ENCODE data around the gene KASH5. TPM values are rescaled to one million over a fixed set of nuclear protein-coding genes. Genes with fewer than 3 reads are reported as not detected.

Gene KASH5
- total and polyA plus RNA-seq, 2 experiments from 2014 or later: 0.44 TPM; not detected in 1

DNA sequence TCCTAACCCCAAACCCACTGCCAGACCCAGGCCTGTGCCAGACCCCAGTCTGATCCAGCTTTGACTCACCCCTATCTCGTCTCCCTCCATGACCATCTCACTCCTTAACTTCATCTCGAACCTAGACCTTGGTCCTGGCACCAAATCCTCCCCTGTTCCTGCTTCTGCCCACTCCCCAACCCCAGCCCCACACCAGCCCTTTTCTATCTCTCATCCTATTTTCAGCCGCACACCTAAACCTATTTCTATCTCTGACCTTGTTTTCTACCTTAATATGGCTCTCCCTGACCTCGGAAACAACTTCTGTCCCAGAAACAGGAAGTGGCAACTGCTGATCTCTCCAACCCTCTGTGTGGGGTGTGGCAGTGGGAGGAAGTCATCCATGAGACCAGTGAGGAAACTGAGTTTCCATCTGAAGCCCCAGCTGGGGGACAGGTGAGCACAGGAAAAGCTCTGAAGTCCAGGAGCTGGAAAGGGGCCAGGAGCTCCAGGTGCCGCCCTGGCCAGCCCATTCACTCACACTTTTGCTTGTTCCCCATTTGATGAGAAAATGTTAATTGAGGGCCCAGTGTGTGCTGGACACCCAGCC lies 21.5 kb downstream of the KASH5 start:
- TF ChIP-seq, protein P1, sequence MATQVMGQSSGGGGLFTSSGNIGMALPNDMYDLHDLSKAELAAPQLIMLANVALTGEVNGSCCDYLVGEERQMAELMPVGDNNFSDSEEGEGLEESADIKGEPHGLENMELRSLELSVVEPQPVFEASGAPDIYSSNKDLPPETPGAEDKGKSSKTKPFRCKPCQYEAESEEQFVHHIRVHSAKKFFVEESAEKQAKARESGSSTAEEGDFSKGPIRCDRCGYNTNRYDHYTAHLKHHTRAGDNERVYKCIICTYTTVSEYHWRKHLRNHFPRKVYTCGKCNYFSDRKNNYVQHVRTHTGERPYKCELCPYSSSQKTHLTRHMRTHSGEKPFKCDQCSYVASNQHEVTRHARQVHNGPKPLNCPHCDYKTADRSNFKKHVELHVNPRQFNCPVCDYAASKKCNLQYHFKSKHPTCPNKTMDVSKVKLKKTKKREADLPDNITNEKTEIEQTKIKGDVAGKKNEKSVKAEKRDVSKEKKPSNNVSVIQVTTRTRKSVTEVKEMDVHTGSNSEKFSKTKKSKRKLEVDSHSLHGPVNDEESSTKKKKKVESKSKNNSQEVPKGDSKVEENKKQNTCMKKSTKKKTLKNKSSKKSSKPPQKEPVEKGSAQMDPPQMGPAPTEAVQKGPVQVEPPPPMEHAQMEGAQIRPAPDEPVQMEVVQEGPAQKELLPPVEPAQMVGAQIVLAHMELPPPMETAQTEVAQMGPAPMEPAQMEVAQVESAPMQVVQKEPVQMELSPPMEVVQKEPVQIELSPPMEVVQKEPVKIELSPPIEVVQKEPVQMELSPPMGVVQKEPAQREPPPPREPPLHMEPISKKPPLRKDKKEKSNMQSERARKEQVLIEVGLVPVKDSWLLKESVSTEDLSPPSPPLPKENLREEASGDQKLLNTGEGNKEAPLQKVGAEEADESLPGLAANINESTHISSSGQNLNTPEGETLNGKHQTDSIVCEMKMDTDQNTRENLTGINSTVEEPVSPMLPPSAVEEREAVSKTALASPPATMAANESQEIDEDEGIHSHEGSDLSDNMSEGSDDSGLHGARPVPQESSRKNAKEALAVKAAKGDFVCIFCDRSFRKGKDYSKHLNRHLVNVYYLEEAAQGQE (IDR thresholded peaks at IDR 0.05; ENCODE audit: unreplicated experiment): no peak
- TF ChIP-seq POLR2AphosphoS5 (IDR thresholded peaks at IDR 0.05; ENCODE audit: low read depth) (no peak), STAT1 (IDR thresholded peaks at IDR 0.05; ENCODE audit: unreplicated experiment) (no peak)
- DNase-seq (ENCODE audit: low spot score) (no peak), ATAC-seq (no peak)
- Mint-ChIP-seq H3K4me1 (peaks cover 7% of the 10 kb centered on the region), H3K27ac (no peak overlapping the region), H3K4me3 (no peak overlapping the region), H3K36me3 (ENCODE audit: low read depth) (no peaks in the 10 kb centered on the region), H3K27me3 (ENCODE audit: insufficient read depth, low read depth, poor library complexity) (peaks cover 13% of the 10 kb centered on the region), H3K9me3 (no peaks in the 10 kb centered on the region; the same call in 2 of the 3 replicates)
- Histone ChIP-seq H3K27ac (ENCODE audit: low read depth) (no peak overlapping the region), H3K4me2 (no peak overlapping the region), H4K20me1 (replicated peaks; ENCODE audit: insufficient read depth) (no peaks in the 10 kb centered on the region), H3F3A (replicated peaks; ENCODE audit: low read depth) (no peaks in the 10 kb centered on the region), H3K27me3 (ENCODE audit: insufficient read depth) (no peaks in the 10 kb centered on the region), H3K36me3 (ENCODE audit: insufficient read depth) (no peaks in the 10 kb centered on the region), H2AFZ (no peak overlapping the region), H3K9me2 (ENCODE audit: insufficient read depth) (no peaks in the 10 kb centered on the region), H3K4me3 (no peak overlapping the region), H3K79me2 (replicated peaks; ENCODE audit: insufficient read depth) (no peaks in the 10 kb centered on the region), H3K4me1 (ENCODE audit: insufficient read depth) (peaks cover 3% of the 10 kb centered on the region)

- Mint-ChIP-seq H3K27me3 (ENCODE audit: insufficient read depth, low read depth, poor library complexity) (peaks cover 9% of the 10 kb centered on the region), H3K27ac (no peak overlapping the region), H3K4me3 (no peak overlapping the region), H3K36me3 (ENCODE audit: low read depth) (no peaks in the 10 kb centered on the region), H3K9me3 (no peaks in the 10 kb centered on the region; the same call in 2 of the 3 replicates), H3K4me1 (peaks cover 14% of the 10 kb centered on the region)
- DNase-seq (ENCODE audit: low spot score) (no peak), ATAC-seq (no peak)
- Histone ChIP-seq H3K9me2 (ENCODE audit: insufficient read depth) (no peaks in the 10 kb centered on the region), H3K4me1 (ENCODE audit: insufficient read depth) (peaks cover 6% of the 10 kb centered on the region), H3K27me3 (ENCODE audit: insufficient read depth) (no peaks in the 10 kb centered on the region), H3K79me2 (replicated peaks; ENCODE audit: insufficient read depth) (no peaks in the 10 kb centered on the region), H3F3A (replicated peaks; ENCODE audit: low read depth) (no peaks in the 10 kb centered on the region), H2AFZ (no peak overlapping the region), H3K4me2 (no peak overlapping the region), H3K27ac (ENCODE audit: low read depth) (no peak overlapping the region), H3K4me3 (no peak overlapping the region), H4K20me1 (replicated peaks; ENCODE audit: insufficient read depth) (no peaks in the 10 kb centered on the region), H3K36me3 (ENCODE audit: insufficient read depth) (no peaks in the 10 kb centered on the region)
- TF ChIP-seq ZNF114 (CRISPR knock-in tag; IDR thresholded peaks at IDR 0.05) (no peak), CTCF (conservative IDR thresholded peaks at IDR 0.05; ENCODE audit: low read depth in 2 of 2) (no peak), EZH2phosphoT487 (IDR thresholded peaks at IDR 0.05; ENCODE audit: unreplicated experiment) (no peak), NANOG (IDR thresholded peaks at IDR 0.05; ENCODE audit: borderline replicate concordance) (no peak)
- TF ChIP-seq, protein P2, sequence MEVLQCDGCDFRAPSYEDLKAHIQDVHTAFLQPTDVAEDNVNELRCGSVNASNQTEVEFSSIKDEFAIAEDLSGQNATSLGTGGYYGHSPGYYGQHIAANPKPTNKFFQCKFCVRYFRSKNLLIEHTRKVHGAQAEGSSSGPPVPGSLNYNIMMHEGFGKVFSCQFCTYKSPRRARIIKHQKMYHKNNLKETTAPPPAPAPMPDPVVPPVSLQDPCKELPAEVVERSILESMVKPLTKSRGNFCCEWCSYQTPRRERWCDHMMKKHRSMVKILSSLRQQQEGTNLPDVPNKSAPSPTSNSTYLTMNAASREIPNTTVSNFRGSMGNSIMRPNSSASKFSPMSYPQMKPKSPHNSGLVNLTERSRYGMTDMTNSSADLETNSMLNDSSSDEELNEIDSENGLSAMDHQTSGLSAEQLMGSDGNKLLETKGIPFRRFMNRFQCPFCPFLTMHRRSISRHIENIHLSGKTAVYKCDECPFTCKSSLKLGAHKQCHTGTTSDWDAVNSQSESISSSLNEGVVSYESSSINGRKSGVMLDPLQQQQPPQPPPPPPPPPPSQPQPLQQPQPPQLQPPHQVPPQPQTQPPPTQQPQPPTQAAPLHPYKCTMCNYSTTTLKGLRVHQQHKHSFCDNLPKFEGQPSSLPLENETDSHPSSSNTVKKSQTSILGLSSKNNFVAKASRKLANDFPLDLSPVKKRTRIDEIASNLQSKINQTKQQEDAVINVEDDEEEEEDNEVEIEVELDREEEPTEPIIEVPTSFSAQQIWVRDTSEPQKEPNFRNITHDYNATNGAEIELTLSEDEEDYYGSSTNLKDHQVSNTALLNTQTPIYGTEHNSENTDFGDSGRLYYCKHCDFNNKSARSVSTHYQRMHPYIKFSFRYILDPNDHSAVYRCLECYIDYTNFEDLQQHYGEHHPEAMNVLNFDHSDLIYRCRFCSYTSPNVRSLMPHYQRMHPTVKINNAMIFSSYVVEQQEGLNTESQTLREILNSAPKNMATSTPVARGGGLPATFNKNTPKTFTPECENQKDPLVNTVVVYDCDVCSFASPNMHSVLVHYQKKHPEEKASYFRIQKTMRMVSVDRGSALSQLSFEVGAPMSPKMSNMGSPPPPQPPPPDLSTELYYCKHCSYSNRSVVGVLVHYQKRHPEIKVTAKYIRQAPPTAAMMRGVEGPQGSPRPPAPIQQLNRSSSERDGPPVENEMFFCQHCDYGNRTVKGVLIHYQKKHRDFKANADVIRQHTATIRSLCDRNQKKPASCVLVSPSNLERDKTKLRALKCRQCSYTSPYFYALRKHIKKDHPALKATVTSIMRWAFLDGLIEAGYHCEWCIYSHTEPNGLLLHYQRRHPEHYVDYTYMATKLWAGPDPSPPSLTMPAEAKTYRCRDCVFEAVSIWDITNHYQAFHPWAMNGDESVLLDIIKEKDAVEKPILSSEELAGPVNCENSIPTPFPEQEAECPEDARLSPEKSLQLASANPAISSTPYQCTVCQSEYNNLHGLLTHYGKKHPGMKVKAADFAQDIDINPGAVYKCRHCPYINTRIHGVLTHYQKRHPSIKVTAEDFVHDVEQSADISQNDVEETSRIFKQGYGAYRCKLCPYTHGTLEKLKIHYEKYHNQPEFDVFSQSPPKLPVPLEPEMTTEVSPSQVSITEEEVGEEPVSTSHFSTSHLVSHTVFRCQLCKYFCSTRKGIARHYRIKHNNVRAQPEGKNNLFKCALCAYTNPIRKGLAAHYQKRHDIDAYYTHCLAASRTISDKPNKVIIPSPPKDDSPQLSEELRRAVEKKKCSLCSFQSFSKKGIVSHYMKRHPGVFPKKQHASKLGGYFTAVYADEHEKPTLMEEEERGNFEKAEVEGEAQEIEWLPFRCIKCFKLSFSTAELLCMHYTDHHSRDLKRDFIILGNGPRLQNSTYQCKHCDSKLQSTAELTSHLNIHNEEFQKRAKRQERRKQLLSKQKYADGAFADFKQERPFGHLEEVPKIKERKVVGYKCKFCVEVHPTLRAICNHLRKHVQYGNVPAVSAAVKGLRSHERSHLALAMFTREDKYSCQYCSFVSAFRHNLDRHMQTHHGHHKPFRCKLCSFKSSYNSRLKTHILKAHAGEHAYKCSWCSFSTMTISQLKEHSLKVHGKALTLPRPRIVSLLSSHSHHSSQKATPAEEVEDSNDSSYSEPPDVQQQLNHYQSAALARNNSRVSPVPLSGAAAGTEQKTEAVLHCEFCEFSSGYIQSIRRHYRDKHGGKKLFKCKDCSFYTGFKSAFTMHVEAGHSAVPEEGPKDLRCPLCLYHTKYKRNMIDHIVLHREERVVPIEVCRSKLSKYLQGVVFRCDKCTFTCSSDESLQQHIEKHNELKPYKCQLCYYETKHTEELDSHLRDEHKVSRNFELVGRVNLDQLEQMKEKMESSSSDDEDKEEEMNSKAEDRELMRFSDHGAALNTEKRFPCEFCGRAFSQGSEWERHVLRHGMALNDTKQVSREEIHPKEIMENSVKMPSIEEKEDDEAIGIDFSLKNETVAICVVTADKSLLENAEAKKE (CRISPR knock-in tag; IDR thresholded peaks at IDR 0.05): no peak
Measured at GRCh38 chr19:49411681-49412326, 23.8 kb downstream of the KASH5 start.

All from GM23338 (cell line).